ENCODE results near the gene DUT.
A peak's percentile ranks its signal among the peaks of the same experiment; 100 is the strongest.

The DUT gene

DNA sequence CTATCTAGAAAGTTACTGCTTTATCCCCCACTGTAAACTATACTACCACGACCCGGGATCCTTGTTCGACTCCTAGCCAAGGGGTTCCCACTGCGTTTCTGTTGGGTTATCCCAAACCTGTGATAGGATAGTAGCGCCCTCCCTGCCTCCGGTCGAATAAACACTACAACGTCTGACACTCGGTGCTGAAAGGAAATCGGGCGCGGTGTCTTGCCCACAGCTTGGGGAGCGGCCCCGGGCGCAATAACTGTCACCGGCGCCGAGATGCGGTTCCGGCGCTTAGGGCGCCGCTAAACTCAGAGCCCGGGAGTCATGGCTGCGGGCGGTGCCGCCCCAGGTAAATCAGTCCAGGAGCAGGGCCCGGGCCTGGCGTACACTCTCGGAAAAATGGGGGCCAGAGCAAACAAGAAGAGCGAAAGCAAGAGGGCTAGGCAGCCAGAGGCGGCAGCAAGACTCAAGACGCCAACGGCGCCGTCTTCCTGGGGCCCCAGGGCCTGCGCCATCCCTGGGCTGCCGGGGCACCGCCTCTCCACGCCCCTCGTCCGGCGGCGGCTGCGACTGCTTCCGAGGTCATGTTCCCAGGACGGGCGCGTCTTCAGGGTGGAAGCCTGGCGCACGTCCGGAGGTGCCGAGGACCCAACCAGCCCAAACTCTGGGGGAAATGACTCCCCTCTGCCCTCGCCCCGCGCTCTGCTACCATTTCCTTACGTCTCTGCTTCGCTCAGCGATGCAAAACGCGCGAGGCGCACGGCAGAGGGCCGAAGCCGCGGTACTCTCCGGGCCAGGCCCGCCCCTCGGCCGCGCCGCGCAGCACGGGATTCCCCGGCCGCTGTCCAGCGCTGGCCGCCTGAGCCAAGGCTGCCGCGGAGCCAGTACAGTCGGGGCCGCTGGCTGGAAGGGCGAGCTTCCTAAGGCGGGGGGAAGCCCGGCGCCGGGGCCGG, at the start of gene DUT:
Gene DUT, plus strand, starts transcription at position 575 of the 941 bp plus-strand sequence. Its CDS starts 87 bp downstream, at position 662.
- DNase-seq (ENCODE audit: insufficient read length, low spot score): peak; percentile 61
- FAIRE-seq: peak; percentile 33

DNA sequence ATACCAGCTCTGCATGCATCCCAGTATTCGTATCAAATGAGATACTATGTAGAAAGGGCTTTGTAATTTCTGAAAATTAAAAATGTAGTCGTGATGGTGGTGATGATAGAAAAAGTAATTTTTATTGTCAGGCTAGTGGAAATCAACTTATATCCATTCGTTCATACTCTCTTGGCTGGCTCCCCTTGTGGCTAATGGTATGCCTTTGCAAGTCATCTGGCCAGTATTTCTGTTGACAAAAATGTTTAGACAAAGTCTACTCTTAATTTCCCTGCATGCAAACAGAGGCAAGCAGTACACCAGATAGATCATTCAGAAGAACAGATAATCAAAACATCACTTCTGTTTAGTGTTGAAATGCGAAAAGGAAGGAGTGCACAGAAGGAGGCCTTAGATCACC, 49.6 kb upstream of the DUT start:
- DNase-seq (ENCODE audit: insufficient read length, low spot score): no peak
- no peak for FAIRE-seq

DNA sequence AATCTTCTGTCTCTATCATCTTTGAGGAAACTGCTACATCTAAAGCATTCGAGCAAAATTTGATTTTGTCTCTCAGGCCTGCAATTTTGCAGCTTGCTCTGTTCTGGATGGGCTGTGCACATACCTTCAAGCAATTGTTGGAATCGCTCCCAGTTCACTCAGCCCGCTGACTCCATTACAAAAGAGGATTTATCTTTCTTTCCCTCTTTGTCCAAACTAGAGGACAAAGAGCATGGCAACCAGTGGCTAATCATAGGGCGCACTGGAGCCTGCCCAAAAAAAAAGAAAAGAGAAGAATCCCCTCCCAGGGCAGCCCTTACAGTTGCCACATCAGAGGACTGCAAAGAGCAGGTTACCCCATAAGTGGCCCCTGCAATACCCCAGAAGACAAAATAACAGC, 49.0 kb upstream of the DUT start:
- DNase-seq (ENCODE audit: insufficient read length, low spot score) (no peak), FAIRE-seq (no peak)

DNA sequence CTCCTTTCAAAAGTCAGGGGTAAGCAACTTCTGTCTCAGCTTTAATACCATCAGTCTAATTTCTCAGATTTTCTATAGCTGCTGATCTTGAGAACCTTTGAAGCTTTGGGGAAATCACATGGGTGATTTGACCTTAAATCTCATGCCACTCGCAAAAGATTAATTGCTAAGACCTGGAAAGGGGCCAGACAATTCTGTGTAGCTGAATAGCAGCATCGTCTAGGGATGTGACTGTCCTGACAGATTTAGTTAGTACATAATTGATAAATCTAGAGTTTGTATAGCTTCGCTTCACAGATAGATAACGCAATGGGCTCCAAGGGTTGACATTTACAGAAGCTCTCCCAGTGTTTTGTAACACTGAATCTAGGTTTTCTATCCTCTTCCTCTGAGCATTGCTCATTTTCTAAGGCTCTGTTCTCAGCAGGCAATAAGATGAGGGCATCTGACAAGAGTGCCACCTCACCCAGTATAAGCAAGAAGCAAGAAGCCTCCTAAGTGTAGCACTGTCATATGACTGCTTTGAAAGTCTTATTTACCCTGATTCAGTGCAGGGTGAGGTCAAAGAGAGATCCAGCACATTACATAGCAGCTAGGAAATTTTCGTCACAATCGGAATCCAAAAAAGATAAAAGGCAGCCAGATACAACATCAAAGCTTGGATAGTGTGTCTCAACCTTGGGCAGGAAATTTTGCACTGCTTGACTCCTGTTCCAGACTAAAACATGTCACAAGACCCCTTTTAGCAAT, 47.7 kb upstream of the DUT start:
- no peak for DNase-seq (ENCODE audit: insufficient read length, low spot score)

DNA sequence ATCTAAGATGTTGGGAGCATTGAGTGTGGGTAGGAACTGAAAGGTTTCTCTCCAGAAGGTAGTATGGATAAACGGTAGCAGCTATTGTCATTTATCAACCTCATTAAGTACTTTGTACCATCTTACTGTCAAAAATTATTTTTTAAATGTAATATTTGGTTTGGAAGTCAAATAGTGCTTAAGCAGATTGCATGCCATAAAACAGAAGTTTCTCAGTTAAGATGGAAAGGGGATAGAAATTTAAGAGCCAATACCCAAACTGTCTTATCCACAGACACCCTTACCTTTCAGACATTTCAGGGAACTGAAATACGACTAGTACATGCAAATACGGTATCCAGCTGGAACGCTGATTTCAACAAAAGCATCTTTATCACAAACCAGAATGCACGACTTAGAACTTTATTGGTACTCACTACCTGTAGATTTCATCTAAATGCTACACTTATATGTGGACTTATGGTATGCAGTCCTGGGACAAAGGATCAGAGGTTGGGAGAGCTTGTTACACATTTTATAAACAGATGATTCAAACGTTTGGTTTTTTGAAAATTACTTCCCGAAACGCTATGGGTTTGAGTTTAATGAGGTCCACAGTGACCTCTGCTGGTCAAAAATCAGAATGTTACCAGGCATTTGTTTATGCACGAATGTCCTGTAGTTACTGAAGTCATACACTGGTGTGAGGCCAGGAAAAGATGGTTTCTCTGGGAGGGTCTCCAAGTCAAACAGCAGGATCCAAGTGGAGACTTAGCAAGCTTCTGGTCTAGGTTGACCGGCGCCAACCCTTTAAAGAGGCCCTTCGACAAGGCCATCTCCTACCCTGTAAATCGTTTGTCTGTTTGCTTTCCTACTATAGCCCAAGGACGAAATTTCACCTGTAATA, 45.7 kb upstream of the DUT start:
- FAIRE-seq (no peak), DNase-seq (ENCODE audit: insufficient read length, low spot score) (peak; percentile 56)

More for the DNA sequence above, 47.7 kb upstream of the DUT start:
- no peak for FAIRE-seq

DNA sequence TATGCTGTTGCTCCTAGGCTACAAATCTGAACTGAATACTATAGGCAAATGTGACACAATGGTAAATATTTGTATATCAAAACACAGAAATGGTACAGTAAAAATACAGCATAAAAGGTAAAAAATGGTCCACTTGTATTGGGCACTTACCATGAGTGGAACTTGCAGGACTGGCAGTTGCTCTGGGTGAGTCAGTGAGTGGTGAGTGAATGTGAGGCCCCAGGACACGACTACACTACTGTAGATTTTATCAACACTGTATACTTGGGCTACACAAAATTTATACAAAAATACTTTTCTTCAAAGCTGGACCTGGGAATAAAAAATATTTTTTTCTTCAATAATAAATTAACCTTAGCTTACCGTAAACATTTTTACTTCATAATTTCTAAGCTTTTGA, 41.6 kb upstream of the DUT start:
- FAIRE-seq (no peak), DNase-seq (ENCODE audit: insufficient read length, low spot score) (no peak)

DNA sequence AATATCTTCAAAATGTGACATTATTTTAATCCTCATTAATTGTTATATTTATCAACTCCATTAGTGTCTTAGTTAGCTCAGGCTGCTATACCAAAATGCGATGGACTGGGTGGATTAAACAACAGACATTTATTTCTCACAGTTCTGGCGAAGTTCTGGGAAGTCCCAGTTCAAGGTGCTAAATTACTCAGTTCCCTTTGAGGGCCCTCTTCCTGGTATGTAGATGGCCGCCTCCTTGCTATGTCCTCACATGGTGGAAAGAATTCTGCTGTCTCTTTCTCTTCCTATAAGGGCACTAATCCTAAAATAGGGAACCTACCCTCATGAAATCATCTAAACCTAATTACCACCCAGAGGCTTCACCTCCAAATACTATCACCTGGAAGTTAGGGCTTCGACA, 38.8 kb upstream of the DUT start:
- DNase-seq (ENCODE audit: insufficient read length, low spot score) (no peak), FAIRE-seq (no peak)

DNA sequence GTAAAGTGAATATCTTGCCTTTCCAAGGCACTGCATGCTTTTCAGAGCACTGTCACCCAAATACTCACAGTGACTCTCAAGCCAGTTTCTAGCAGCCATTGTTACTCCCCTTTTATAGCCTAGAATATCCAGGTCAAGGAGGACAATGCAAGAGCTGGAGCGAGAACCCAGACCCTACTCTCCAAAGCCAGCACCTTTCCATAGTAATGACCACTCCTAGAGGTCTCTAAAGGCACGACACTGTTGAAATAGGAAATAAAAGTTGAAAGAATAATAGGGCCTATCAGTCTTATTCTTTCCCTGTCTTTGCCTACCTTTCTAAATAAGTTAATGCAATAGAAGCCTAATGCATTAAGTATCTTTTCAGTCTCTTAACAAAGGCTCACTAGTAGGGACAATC, 33.6 kb upstream of the DUT start:
- DNase-seq (ENCODE audit: insufficient read length, low spot score): no peak
- no peak for FAIRE-seq

DNA sequence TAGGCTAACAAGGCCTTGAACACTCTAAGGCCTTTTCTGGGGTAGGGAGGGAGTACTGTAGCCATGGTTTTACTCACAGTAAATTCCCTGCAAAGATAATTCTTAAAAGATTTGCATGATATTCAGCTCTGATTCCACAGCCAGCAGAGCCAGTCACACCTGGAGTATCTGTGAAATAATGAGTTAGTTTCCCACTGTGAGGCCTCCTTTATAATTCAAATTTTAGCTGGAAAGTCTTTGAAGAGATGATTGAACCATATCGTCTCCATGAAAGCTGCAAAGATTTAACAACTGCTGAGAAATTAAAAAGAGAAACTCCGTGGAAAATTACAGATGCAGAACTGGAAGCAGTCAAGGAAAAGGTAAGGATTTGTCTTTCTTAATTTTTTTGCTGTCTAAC, 32.3 kb upstream of the DUT start:
- FAIRE-seq: no peak
- no peak for DNase-seq (ENCODE audit: insufficient read length, low spot score)

DNA sequence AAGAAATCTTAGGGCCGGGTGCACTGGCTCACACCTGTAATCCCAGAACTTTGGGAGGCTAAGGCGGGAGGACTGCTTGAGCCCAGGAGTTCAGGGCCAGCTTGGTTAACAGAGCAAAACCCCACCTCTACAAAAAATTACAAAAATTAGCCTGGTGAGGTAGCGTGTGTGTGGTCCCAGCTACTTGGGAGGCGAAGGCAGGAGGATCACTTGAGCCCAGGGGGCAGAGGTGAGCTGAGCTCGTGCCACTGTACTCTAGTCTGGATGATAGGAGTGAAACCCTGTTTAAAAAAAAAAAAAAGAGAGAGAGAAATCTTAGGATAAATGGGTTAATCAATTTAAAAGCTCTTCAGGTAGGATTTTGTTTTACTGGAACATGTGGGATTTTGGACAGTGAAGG, 31.2 kb upstream of the DUT start:
- FAIRE-seq (no peak), DNase-seq (ENCODE audit: insufficient read length, low spot score) (no peak)

DNA sequence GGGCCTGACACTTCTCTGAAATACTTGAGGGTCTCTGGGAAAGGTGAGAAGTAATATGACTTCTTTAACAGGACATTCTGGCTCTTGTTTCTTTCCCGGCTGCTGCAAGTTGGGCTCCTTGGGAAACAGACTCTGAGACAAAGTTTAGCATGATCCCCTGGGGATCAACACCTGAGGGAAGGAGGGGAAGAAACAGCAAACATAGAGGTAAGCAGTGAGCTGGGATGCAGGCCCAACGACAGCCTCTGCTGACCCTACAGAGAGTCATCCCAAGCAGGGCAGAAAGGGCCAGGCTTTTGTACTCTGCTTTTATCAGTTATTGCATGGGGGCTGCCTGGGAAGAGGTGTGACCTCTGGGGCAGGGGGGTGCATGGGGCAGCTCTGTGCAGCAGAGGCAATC, 26.8 kb upstream of the DUT start:
- FAIRE-seq (no peak), DNase-seq (ENCODE audit: insufficient read length, low spot score) (no peak)

DNA sequence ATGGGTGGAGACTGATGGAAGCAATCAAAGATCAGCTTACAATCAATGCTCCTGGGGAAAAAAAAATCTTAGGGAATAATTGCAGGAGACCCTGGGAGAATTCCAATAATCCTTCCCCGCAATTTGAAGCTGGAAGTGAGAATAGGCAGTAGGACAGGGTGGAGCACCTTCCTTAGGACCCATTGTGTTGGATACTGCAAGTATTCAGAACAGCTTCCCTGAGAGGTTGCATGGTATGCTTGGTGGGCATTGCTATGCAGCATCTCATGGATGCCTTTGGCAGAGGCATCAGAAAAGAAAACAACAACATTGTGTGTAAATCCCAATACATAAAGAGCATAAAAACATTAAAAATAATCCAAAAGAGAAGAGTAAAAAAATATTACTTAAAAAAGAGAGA, 24.6 kb upstream of the DUT start:
- no peak for DNase-seq (ENCODE audit: insufficient read length, low spot score)
- FAIRE-seq: no peak

DNA sequence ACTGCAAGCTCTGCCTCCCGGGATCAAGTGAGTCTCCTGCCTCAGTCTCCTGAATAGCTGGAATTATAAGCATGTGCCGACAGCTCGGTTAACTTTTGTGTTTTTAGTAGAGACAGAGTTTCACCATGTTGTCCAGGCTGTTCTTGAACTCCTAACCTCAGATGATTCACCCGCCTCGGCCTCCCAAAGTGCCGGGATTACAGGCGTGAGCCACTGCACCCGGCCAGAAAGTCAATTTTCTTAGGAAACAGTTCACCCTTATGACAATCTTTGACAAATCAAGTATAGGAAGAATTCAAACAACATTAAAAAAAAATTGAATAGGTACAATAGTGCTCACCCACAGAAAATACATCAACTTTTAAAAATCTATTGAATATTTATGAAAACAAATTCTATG, 23.6 kb upstream of the DUT start:
- DNase-seq (ENCODE audit: insufficient read length, low spot score): no peak
- no peak for FAIRE-seq

DNA sequence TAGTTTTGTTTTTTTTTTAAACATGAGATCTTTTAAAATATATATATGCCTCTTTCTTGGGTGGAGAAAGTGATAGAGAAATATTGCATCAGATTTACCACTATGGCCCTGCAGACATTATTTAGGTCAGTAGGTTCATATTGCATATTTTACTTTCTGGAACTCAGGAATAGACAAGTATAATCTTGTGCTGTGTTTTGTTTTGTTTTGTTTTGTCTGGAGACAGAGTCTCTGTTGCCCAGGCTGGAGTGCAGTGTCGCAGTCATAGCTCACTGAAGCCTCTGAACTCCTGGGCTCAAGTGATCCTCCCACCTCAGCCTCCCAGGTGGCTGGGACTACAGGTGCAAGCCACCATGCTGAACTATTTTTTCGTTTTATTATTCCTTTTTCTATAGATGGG, 21.5 kb upstream of the DUT start:
- no peak for FAIRE-seq
- no peak for DNase-seq (ENCODE audit: insufficient read length, low spot score)

DNA sequence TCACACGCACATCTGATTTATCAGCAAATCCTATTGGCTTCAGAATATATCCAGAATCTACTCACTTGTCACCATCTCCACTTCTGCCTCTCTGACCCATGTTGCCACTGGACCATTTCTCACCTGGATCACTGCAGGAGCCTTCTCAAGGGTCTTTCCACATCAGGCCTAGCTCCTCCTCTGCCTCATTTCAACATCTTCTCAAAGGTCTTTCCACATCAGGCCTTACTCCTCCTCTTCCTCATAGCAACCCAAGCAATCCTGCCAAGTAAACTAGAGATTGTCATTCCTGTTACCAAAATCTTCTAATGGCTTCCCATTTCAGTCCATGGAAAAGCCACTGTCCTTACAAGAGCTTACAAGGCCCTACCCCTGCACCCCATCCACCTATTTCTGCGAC, 18.0 kb upstream of the DUT start:
- no peak for DNase-seq (ENCODE audit: insufficient read length, low spot score)
- no peak for FAIRE-seq

DNA sequence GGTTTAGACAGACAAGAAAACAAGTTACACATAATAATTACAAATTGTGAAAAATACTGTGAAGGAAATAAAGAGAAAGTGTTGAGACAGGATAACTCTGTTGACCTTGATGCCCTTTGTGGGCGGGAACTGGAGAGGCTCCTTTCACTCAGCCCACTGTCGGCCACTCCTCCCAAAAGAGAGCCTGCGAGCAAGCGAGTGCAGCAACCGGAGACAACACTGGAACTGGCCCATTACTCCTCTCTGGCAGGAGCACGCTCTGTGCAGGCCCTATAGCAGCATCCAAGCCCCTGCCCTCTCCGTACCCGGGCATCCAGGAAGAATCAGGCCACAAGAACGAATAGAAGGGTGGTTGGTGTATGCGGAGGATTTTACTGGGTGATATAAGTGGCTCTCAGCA, 16.2 kb upstream of the DUT start:
- FAIRE-seq (no peak), DNase-seq (ENCODE audit: insufficient read length, low spot score) (no peak)

DNA sequence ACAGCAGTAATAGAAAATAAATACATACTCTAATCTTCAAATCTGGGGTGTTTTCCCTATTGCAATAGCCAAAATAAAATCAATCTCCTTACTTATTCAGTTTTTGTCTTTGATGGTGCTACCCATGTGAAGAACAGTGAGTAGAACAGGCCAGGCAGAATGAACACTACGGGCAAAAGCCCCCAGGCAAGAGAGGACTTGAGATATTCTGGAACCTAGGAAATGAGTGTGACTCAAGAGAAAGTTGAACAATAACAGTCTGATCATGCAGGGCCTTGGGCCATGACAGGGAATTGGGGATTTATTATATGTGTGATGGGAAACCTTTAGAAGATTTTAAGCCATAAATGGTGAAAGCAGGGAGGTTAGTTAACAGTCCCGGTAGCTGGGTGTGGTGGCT, 14.0 kb upstream of the DUT start:
- DNase-seq (ENCODE audit: insufficient read length, low spot score) (no peak), FAIRE-seq (no peak)

DNA sequence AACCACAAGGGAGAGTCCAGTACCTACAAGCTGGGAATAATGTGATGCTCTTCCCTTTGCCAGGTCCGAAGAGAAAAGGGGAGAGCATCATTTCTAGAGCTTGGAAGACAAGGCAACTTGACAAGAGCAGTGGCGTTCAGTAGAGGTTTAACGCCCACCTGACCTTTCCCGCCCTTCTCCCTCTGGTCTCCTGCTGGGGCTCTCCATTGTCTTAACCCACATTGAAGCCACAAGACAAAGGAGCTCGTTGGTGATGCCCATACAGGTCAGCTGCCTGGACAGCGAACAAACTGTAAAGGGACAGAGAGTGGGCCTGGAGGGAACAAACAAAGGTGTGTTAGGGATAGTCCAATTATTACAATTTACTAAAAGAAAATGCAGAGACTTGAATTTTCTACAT, 13.1 kb upstream of the DUT start:
- no peak for DNase-seq (ENCODE audit: insufficient read length, low spot score)
- no peak for FAIRE-seq

DNA sequence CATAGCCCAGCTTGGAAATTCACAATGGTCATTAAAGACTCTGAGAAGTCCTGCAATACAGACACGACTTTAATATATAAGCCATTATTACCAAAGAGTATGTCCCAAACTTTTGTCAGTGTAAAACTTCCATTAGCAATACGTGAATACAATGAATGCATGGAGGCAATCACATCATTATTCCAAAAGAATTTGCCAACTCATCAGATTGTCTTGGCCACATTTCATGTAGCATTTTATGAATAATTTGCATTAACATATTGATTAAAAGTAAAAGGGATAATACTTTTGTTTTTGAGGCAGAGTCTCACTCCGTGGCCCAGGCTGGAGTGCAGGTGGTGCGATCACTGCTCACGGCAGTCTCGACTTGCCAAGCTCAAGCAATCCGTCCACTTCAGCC, 7.9 kb upstream of the DUT start:
- FAIRE-seq (no peak), DNase-seq (ENCODE audit: insufficient read length, low spot score) (no peak)

DNA sequence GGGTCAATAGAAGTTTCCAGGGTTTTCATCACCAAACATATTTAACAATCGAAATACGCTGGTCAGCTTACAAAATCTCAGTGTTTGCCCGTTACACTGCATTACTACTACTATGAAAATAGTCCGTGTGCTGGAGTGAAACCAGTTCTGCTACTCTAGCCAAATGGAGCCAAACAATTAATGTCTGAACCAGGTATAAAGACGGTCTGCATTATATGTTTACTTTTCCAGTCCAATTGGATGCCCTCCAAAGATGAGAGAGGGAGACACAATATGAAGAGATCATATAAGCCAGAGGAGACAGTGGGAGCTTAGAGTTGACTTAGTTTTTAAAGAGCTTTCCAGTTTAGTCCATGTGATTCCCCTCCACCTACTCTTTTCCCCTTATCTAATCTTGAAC, 6.3 kb upstream of the DUT start:
- DNase-seq (ENCODE audit: insufficient read length, low spot score) (no peak), FAIRE-seq (no peak)

DNA sequence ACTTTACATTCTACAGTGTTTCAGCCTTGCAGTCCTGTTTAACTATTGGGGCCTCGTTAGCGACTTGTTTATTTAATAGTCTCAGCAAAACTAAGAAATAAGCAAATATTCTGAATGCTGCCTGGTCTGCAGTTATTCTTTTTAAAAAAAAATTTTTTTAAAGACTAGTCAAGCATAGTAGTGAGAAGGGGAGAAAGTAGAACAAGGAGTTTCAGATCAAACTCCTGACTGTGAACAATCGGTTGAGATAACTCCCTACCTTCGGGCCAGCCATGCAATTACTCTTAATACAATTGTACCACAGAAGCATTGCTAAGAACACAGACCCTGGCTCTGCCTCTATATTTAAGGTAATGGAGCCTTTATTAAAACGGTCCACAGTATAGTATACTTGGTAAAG, 5.8 kb upstream of the DUT start:
- DNase-seq (ENCODE audit: insufficient read length, low spot score) (no peak), FAIRE-seq (no peak)

All from HTR-8/SVneo (cell line).